ENCODE measurements around the gene POLD4. TPM values are rescaled to one million over a fixed set of nuclear protein-coding genes. Genes with fewer than 3 reads are reported as not detected.
"Not testable (repeated sequence)": the region's sequence is repeated elsewhere in the genome, so short reads cannot be mapped to it uniquely, and the experiment has no call there.

The POLD4 gene
- total and polyA plus RNA-seq, 4 donors = 18.8 to 246 (median 86.0) TPM

- Histone ChIP-seq H3K27me3 (ENCODE audit: control insufficient read depth in 4 of 4, insufficient read depth in 4 of 4, low read length in 3 of 4) (no peaks in the 10 kb centered on the region), H3K9me3 (ENCODE audit: control insufficient read depth in 4 of 4, low read length in 3 of 4) (no peaks in the 10 kb centered on the region), H3K9ac (ENCODE audit: low read depth in 1 of 2, low read length in 2 of 2) (no peak overlapping the region), H3K4me3 (ENCODE audit: low read depth in 1 of 3, low read length in 3 of 3) (no peak overlapping the region), H3K27ac (ENCODE audit: low read depth in 1 of 2, low read length in 2 of 2) (no peak overlapping the region), H3K4me1 (ENCODE audit: control insufficient read depth in 4 of 4, insufficient read depth in 4 of 4, low read length in 3 of 4) (peaks cover under 1 to 12% (median 5%) of the 10 kb centered on the region in 4 donors), H3K36me3 (ENCODE audit: control insufficient read depth in 4 of 4, insufficient read depth in 3 of 4, low read depth in 1 of 4, low read length in 3 of 4) (no peaks in the 10 kb centered on the region)
- TF ChIP-seq RAD21 (IDR thresholded peaks at IDR 0.05) (no peak), SP1 (IDR thresholded peaks at IDR 0.05) (no peak), JUND (IDR thresholded peaks at IDR 0.05) (no peak), RXRA (IDR thresholded peaks at IDR 0.05) (no peak), HNF4A (conservative IDR thresholded peaks at IDR 0.05) (no peak), EGR1 (IDR thresholded peaks at IDR 0.05; ENCODE audit: low read depth in 2 of 2) (no peak), TAF1 (conservative IDR thresholded peaks at IDR 0.05) (no peak), FOXA1 (IDR thresholded peaks at IDR 0.05) (no peak), YY1 (IDR thresholded peaks at IDR 0.05) (no peak)
- TF ChIP-seq, protein P1, sequence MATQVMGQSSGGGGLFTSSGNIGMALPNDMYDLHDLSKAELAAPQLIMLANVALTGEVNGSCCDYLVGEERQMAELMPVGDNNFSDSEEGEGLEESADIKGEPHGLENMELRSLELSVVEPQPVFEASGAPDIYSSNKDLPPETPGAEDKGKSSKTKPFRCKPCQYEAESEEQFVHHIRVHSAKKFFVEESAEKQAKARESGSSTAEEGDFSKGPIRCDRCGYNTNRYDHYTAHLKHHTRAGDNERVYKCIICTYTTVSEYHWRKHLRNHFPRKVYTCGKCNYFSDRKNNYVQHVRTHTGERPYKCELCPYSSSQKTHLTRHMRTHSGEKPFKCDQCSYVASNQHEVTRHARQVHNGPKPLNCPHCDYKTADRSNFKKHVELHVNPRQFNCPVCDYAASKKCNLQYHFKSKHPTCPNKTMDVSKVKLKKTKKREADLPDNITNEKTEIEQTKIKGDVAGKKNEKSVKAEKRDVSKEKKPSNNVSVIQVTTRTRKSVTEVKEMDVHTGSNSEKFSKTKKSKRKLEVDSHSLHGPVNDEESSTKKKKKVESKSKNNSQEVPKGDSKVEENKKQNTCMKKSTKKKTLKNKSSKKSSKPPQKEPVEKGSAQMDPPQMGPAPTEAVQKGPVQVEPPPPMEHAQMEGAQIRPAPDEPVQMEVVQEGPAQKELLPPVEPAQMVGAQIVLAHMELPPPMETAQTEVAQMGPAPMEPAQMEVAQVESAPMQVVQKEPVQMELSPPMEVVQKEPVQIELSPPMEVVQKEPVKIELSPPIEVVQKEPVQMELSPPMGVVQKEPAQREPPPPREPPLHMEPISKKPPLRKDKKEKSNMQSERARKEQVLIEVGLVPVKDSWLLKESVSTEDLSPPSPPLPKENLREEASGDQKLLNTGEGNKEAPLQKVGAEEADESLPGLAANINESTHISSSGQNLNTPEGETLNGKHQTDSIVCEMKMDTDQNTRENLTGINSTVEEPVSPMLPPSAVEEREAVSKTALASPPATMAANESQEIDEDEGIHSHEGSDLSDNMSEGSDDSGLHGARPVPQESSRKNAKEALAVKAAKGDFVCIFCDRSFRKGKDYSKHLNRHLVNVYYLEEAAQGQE (IDR thresholded peaks at IDR 0.05) = no peak
- no peak for DNase-seq (ENCODE audit: low spot score)
- 87% methylated on average over 6 of the region's 6 CpGs for WGBS
Measured at GRCh38 chr11:67321313-67321871, 32.0 kb downstream of the POLD4 start.

DNA sequence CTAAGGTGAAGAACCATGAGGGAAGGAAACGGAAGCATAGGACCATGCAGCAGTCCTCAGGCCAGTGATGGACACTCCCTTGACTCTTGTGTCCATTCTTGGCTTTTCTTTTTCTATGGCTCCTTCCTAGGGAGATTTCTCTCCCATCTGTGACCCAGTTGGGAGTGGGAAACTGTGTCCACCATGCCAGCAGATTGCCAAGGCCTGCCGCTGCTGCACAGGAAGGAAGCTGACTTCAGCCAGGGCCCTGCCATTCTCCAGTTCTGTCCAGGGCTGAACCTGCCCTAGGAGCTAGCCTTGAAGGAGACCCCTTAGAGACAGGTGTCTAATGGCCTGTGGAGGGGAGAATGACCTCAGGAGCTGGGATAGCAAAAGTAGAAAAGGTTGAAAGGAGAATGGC is 32.7 kb downstream of the POLD4 start:
- no peak for DNase-seq (ENCODE audit: low spot score)
- no peak for TF ChIP-seq YY1 (IDR thresholded peaks at IDR 0.05)
- Histone ChIP-seq H3K27me3 (ENCODE audit: control insufficient read depth in 4 of 4, insufficient read depth in 4 of 4, low read length in 3 of 4) (no peaks in the 10 kb centered on the region), H3K4me1 (ENCODE audit: control insufficient read depth in 4 of 4, insufficient read depth in 4 of 4, low read length in 3 of 4) (peaks cover 1 to 12% (median 5%) of the 10 kb centered on the region in 4 donors), H3K36me3 (ENCODE audit: control insufficient read depth in 4 of 4, insufficient read depth in 3 of 4, low read depth in 1 of 4, low read length in 3 of 4) (no peaks in the 10 kb centered on the region), H3K4me3 (ENCODE audit: low read depth in 1 of 3, low read length in 3 of 3) (no peak overlapping the region), H3K9ac (ENCODE audit: low read depth in 1 of 2, low read length in 2 of 2) (no peak overlapping the region), H3K27ac (ENCODE audit: low read depth in 1 of 2, low read length in 2 of 2) (no peak overlapping the region), H3K9me3 (ENCODE audit: control insufficient read depth in 4 of 4, low read length in 3 of 4) (no peaks in the 10 kb centered on the region)
- WGBS = 96% methylated on average over 2 of the region's 2 CpGs

GRCh38 chr11:67320011-67320410 is 33.3 kb downstream of the POLD4 start:
- H3K27ac ChIP-seq (ENCODE audit: low read depth in 1 of 2, low read length in 2 of 2) = no peak overlapping the region
- no peak overlapping the region for H3K4me3 ChIP-seq (ENCODE audit: low read depth in 1 of 3, low read length in 3 of 3)
- H3K27me3 ChIP-seq (ENCODE audit: control insufficient read depth in 4 of 4, insufficient read depth in 4 of 4, low read length in 3 of 4) = no peaks in the 10 kb centered on the region
- no peak for DNase-seq (ENCODE audit: low spot score)
- TF ChIP-seq HNF4G (IDR thresholded peaks at IDR 0.05) = no peak
- TF ChIP-seq NR2F2 (IDR thresholded peaks at IDR 0.05) = no peak
- TF ChIP-seq RAD21 (IDR thresholded peaks at IDR 0.05) = no peak
- no peak for TF ChIP-seq HNF4A (conservative IDR thresholded peaks at IDR 0.05)
- TF ChIP-seq, protein P1 (IDR thresholded peaks at IDR 0.05) = no peak
- TF ChIP-seq TAF1 (conservative IDR thresholded peaks at IDR 0.05) = no peak
- no peak for TF ChIP-seq GABPA (IDR thresholded peaks at IDR 0.05 in 1 of 2, conservative IDR thresholded peaks at IDR 0.05 in 1 of 2)
- no peak for TF ChIP-seq SP1 (IDR thresholded peaks at IDR 0.05)
- no peak for TF ChIP-seq MAX (IDR thresholded peaks at IDR 0.05)
- no peak for TF ChIP-seq YY1 (IDR thresholded peaks at IDR 0.05)
- TF ChIP-seq, protein P2, sequence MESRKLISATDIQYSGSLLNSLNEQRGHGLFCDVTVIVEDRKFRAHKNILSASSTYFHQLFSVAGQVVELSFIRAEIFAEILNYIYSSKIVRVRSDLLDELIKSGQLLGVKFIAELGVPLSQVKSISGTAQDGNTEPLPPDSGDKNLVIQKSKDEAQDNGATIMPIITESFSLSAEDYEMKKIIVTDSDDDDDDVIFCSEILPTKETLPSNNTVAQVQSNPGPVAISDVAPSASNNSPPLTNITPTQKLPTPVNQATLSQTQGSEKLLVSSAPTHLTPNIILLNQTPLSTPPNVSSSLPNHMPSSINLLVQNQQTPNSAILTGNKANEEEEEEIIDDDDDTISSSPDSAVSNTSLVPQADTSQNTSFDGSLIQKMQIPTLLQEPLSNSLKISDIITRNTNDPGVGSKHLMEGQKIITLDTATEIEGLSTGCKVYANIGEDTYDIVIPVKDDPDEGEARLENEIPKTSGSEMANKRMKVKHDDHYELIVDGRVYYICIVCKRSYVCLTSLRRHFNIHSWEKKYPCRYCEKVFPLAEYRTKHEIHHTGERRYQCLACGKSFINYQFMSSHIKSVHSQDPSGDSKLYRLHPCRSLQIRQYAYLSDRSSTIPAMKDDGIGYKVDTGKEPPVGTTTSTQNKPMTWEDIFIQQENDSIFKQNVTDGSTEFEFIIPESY (IDR thresholded peaks at IDR 0.05) = no peak
- no peak for TF ChIP-seq RXRA (IDR thresholded peaks at IDR 0.05)
- no peaks in the 10 kb centered on the region for H3K9me3 ChIP-seq (ENCODE audit: control insufficient read depth in 4 of 4, low read length in 3 of 4)
- H3K36me3 ChIP-seq (ENCODE audit: control insufficient read depth in 4 of 4, insufficient read depth in 3 of 4, low read depth in 1 of 4, low read length in 3 of 4) = no peaks in the 10 kb centered on the region
- H3K4me1 ChIP-seq (ENCODE audit: control insufficient read depth in 4 of 4, insufficient read depth in 4 of 4, low read length in 3 of 4) = peaks cover 1 to 12% (median 5%) of the 10 kb centered on the region in 4 donors
- H3K9ac ChIP-seq (ENCODE audit: low read depth in 1 of 2, low read length in 2 of 2) = no peak overlapping the region
- WGBS = 86% methylated on average over 3 of the region's 3 CpGs

GRCh38 chr11:67318876-67319275 is 34.5 kb downstream of the POLD4 start:
- not testable (repeated sequence) for H3K4me3 ChIP-seq (ENCODE audit: low read depth in 1 of 3, low read length in 3 of 3)

More at GRCh38 chr11:67318876-67319275, 34.5 kb downstream of the POLD4 start:
- H3K27ac ChIP-seq (ENCODE audit: low read depth in 1 of 2, low read length in 2 of 2); H3K9me3 ChIP-seq (ENCODE audit: control insufficient read depth in 4 of 4, low read length in 3 of 4); H3K36me3 ChIP-seq (ENCODE audit: control insufficient read depth in 4 of 4, insufficient read depth in 3 of 4, low read depth in 1 of 4, low read length in 3 of 4); H3K27me3 ChIP-seq (ENCODE audit: control insufficient read depth in 4 of 4, insufficient read depth in 4 of 4, low read length in 3 of 4); DNase-seq (ENCODE audit: low spot score); H3K9ac ChIP-seq (ENCODE audit: low read depth in 1 of 2, low read length in 2 of 2): not testable (repeated sequence)
- peaks cover 1 to 12% (median 5%) of the 10 kb centered on the region in 4 donors for H3K4me1 ChIP-seq (ENCODE audit: control insufficient read depth in 4 of 4, insufficient read depth in 4 of 4, low read length in 3 of 4)
- 92% methylated on average over 12 of the region's 12 CpGs for WGBS
